Thyroid gland (tissue), 4 donors: ENCODE results near the gene CASP9.
"Not testable (repeated sequence)": the region's sequence is repeated elsewhere in the genome, so short reads cannot be mapped to it uniquely, and the experiment has no call there.

Experiments used
- CTCF ChIP-seq, 6 experiments: fragments of 200-600 bp in 3 of 6; fragments of 450-650 bp in 3 of 6; sonication (generic) in 3 of 6; IDR thresholded peaks; one replicate each; pipeline ENCODE4 v1.5.1; 2016 to 2019; ENCODE audit warnings: antibody characterized with exemption in 6 of 6, mild to moderate bottlenecking in 2 of 6, inconsistent platforms in 1 of 6, moderate library complexity in 1 of 6
- POLR2A ChIP-seq, 2 donors: fragments of 450-650 bp; IDR thresholded peaks; one replicate each; pipeline ENCODE4 v1.6.1; 2017; ENCODE audit warnings: antibody characterized with exemption in 2 of 2, mild to moderate bottlenecking in 2 of 2, moderate library complexity in 1 of 2

- not testable (repeated sequence) for TF ChIP-seq CTCF, POLR2A (IDR thresholded peaks at IDR 0.05)
These were observed 60.1 kb downstream of the CASP9 start for GRCh38 chr1:15463926-15464322.
